Measurements from ENCODE around the gene ATP11A.
"Not testable (repeated sequence)": the region's sequence is repeated elsewhere in the genome, so short reads cannot be mapped to it uniquely, and the experiment has no call there.

Gene ATP11A

DNA sequence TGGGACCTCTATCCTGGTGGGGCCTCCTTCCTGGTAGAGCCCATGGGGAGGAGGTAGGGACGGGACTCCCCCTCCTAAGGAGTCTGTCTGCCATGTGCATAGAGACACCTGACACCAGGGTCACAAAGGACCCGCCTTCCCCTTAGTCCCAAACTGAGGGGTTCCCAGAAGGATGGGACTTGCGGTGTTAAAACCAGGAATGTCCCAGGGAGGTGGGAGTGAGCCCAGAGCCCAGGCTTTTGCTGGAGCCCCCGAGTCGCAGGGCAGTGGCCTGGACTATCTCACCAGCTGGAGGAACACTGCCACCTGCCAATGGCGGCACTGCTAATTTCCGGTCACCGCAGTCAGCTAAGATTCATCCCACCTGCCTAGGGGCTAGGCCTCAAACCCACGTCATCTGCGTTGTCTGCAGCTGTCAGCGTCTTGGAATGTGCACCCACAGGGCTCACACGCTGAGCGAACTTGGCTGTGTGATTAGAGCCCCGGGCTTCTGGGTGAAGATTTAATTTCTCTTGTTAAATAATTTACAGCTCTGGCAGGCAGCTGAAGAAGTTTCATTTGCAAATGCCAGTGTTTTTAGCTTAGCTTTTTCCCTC is 31.9 kb upstream of the ATP11A start:
- Histone ChIP-seq H3K36me3 (ENCODE audit: insufficient read depth, low read length) (no peaks in the 10 kb centered on the region), H3K9ac (ENCODE audit: low read depth, low read length) (no peak overlapping the region), H3K4me1 (ENCODE audit: insufficient read depth, low read length) (peaks cover 7% of the 10 kb centered on the region; the same call in 1 of the 2 replicates), H3K9me3 (ENCODE audit: control insufficient read depth, insufficient read depth, low read length) (no peaks in the 10 kb centered on the region)

DNA sequence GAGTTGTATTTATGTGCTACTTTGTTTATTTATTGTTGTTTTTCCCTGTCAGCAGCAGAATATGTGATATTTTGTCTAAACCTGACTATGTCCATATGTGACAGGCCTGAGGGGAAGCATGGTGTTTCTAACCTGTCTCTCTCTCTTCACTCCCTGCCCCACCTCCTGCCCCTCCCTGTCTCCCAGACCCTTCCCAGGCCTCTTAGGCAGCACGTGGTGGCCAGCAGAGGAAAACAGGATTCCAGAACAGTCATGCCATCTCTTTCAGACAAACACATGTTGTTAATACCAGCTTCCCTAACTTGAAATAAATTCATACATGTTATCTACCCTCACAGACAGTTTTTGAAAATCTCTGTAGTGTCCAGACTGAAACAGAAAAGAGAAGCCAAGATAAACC is 31.0 kb upstream of the ATP11A start:
- Histone ChIP-seq H3K9me3 (ENCODE audit: control insufficient read depth, insufficient read depth, low read length) (no peaks in the 10 kb centered on the region), H3K36me3 (ENCODE audit: insufficient read depth, low read length) (no peaks in the 10 kb centered on the region), H3K9ac (ENCODE audit: low read depth, low read length) (no peak overlapping the region), H3K4me1 (ENCODE audit: insufficient read depth, low read length) (peaks cover 7% of the 10 kb centered on the region; the same call in 1 of the 2 replicates)

DNA sequence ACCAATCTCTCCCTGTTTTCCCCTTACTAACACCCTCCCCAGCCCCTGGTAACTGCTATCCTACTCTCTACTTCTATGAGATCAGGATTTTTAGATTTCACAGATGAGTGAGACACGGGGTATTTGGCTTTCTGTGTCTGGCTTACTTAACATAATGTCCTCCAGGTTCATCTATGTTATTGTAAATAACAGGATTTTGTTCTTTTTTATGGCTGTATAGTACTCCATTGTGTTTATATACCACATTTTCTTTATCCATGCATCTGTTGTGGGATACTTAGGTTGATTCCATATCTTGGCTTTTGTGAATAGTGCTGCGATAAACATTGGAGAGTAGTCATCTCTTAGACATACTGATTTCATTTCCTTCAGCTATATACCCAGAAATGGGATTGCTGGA is 28.5 kb upstream of the ATP11A start:
- no peaks in the 10 kb centered on the region for H3K9me3 ChIP-seq (ENCODE audit: control insufficient read depth, insufficient read depth, low read length)
- H3K36me3 ChIP-seq (ENCODE audit: insufficient read depth, low read length) = no peaks in the 10 kb centered on the region
- H3K4me1 ChIP-seq (ENCODE audit: insufficient read depth, low read length) = peaks cover 7% of the 10 kb centered on the region; the same call in 1 of the 2 replicates
- H3K9ac ChIP-seq (ENCODE audit: low read depth, low read length) = no peak overlapping the region

DNA sequence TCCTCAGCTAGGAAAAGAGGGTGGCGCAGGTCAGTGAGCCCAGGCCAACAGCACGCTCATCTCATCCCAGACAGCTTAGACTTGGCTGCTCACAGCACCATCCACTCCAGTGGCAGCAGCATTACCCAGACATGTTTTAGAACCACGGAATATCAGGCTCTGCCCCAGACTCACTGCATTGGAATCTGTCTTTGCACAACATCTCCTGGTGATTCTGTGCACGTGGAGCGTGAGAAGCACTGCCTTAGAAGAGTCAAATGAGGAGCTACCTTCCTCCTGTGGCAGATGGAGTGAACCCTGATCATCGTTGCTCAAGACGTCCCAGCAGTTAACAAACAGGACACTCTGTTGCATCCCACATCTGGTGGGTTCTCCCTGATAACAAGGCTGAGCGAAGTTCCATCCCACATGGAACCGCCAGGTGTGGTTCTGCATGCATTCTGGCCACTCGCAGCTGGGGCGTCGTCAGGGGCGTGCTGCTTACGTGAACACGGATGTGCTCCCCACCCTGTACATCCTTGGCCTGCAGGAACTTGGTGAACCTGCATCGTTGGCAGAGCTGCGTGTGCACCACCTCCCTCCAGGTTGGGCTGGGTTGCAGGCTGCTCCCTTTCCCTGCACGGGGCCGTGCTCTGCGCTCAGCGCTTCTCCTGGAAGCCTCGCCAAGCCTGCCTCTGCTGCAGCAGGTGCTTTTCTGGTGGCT is 25.2 kb upstream of the ATP11A start:
- Histone ChIP-seq H3K4me1 (ENCODE audit: insufficient read depth, low read length) (no peaks in the 10 kb centered on the region), H3K36me3 (ENCODE audit: insufficient read depth, low read length) (no peaks in the 10 kb centered on the region), H3K9me3 (ENCODE audit: control insufficient read depth, insufficient read depth, low read length) (no peaks in the 10 kb centered on the region), H3K9ac (ENCODE audit: low read depth, low read length) (no peak overlapping the region)

DNA sequence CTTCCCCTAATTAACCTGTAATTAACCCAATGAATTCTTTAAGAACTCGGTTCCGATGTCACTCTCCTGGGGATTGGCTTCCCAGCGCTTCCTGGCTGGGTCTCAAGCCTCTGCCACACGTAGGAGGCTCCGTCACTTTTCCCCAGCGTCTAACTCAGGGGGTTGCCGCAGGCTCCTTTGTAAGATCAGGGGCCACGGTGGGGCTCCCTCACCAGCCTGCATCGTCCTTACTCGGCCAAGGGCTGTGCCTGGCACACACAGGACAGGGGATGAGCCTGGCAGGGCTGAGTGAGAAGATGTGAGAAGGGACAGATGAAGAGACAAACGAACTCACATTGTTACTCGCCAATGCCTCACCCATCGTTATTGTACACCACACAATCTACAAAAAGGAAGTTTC is 20.9 kb upstream of the ATP11A start:
- Histone ChIP-seq H3K36me3 (ENCODE audit: insufficient read depth, low read length) (no peaks in the 10 kb centered on the region), H3K4me1 (ENCODE audit: insufficient read depth, low read length) (peaks cover 5% of the 10 kb centered on the region), H3K9ac (ENCODE audit: low read depth, low read length) (no peak overlapping the region), H3K9me3 (ENCODE audit: control insufficient read depth, insufficient read depth, low read length) (no peaks in the 10 kb centered on the region)

DNA sequence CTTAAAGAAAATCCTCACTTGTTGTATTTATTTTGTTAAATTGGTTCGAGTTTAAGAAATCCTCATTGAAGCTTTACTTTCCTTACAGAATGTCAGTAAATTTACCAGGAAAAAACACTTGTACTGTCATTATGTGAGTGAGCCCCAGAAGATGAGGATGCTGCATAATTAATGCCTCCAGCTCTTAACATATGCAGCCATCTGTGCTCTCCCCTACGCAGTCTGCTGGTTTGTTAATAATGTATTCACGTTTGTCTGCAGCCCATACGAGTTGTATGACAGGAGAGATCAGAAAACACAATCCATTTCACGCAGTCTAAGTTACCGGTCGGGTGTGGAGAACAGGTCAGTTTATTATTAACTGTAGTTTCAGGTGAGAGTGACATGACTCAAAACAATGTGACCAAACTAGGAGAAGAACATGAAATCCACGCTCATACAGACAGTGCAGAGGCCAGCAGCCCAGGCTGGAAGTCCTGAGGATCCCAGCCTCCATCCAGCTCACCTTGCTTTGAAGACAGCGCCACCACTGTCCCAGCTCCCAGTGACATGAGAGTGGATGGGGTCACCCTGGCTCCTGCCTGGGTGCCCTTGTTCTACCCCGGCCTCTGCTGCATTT is 19.8 kb upstream of the ATP11A start:
- H3K9ac ChIP-seq (ENCODE audit: low read depth, low read length) = no peak overlapping the region
- peaks cover 13% of the 10 kb centered on the region for H3K4me1 ChIP-seq (ENCODE audit: insufficient read depth, low read length)
- no peaks in the 10 kb centered on the region for H3K9me3 ChIP-seq (ENCODE audit: control insufficient read depth, insufficient read depth, low read length)
- H3K36me3 ChIP-seq (ENCODE audit: insufficient read depth, low read length) = no peaks in the 10 kb centered on the region

DNA sequence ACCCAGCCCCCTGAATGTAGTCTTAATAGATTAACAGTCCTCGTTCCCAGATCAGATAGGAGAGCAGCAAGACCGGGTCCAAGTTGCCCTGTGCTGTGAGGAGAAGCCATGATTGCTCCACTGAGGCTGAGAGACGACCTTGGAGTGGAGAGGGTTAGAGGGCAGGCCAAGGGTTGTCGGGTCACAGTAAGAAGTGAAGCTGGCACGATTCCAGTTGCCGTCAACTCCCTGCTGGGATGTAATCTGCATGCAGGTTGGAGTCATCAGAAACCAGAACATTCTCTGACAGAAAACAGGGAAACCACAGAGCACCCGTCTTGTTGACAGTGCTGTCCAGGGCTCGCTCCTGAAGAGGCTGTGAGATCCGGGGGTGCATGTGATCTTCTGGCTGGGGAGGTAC is 19.0 kb upstream of the ATP11A start:
- Histone ChIP-seq H3K9me3 (ENCODE audit: control insufficient read depth, insufficient read depth, low read length) (no peaks in the 10 kb centered on the region), H3K36me3 (ENCODE audit: insufficient read depth, low read length) (no peaks in the 10 kb centered on the region), H3K9ac (ENCODE audit: low read depth, low read length) (no peak overlapping the region), H3K4me1 (ENCODE audit: insufficient read depth, low read length) (peaks cover 13% of the 10 kb centered on the region)

DNA sequence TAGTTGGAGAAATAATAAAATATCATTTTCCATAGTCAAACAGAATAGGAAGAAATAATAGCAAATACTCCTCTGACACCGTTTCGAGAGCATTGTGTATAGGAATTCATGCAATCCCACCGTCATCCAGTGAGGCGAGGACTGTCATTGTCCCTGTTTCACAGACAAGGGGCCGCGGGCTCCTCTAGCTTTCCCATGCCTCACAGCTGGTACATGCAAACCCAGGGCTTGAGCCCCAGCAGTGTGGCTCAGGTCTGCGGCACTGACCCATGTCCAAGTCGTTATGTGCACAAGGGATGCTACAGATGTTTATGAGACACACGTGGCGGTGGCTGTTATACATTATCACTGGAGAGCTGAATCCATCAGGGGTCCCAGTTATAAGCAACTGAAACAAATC is 18.5 kb upstream of the ATP11A start:
- Histone ChIP-seq H3K9me3 (ENCODE audit: control insufficient read depth, insufficient read depth, low read length) (no peaks in the 10 kb centered on the region), H3K4me1 (ENCODE audit: insufficient read depth, low read length) (peaks cover 13% of the 10 kb centered on the region), H3K9ac (ENCODE audit: low read depth, low read length) (no peak overlapping the region), H3K36me3 (ENCODE audit: insufficient read depth, low read length) (no peaks in the 10 kb centered on the region)

DNA sequence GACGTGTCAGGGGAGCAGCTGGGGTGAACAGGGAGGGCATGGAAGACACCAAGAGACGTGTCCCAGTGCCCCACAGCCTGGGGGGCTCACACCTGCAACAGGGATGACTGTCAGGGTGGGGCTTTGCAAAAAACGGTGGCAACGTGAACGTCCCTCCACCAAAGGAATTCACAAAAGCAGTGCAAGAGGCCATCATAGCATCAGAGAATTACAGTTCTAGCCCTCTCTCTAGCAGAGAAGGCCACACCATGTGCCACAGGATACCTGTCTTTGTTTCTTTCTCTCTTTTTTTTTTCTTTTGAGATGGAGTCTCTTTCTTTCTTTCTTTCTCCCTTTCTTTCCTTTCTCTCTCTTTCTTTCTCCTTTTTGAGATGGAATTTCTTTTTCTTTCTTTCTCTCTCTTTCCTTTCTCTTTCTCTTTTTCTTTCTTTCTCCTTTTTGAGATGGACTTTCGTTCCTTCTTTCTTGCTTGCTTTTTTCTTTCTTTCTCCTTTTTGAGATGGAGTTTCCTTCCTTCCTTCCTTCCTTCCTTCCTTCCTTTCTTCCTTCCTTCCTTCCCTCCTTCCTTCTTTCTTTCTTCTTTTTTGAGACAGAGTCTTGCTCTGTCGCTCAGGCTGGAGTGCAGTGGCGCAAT is 17.1 kb upstream of the ATP11A start:
- Histone ChIP-seq H3K9me3 (ENCODE audit: control insufficient read depth, insufficient read depth, low read length) (no peaks in the 10 kb centered on the region), H3K9ac (ENCODE audit: low read depth, low read length) (no peak overlapping the region), H3K36me3 (ENCODE audit: insufficient read depth, low read length) (no peaks in the 10 kb centered on the region), H3K4me1 (ENCODE audit: insufficient read depth, low read length) (peaks cover 13% of the 10 kb centered on the region)

DNA sequence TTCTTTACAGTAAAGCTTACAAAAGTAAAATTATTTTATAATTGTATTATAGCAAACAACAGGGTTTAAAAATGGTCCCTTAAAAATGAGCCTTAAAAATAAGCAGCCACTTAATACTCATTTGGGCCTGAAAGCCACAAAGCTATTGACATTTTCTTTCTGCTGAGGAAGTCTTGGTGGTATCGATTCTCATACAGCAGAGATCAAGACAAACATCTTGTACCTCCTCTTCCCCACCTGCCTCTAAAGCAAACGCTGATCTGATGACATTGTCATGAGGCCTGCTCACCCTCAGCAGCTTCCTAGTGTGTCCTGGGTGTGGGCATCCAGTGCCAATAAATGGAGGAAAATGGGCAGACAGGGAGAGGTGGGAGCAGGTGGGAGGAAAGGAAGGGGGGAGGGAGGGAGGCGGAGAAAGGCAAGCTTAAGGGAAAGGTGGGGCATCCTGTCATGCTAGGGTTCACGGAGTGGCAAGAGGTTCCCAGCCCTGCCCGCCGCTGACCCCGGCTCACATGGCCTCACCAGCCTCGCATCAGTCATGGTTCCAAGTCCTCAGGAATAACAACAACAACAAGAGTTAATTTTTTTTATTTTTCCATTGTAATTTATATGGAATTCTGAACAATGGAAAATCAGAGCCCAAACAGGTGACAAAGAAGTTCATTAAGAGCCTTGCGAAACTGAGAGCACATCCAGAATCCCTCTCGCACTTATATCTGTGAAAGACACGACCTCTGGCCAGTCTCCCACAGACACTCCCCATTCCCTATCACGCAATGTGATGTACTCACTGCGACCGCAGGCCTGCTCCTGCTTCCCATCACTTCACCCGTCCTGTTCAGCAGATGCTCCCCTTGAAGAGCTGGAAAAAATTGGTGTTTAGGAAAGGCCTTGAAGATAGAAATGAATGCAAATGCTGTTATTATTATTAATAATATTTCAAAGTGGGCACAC is 15.1 kb upstream of the ATP11A start:
- peaks cover 13% of the 10 kb centered on the region for H3K4me1 ChIP-seq (ENCODE audit: insufficient read depth, low read length)
- no peaks in the 10 kb centered on the region for H3K36me3 ChIP-seq (ENCODE audit: insufficient read depth, low read length)
- peaks cover 4% of the 10 kb centered on the region for H3K9me3 ChIP-seq (ENCODE audit: control insufficient read depth, insufficient read depth, low read length)
- H3K9ac ChIP-seq (ENCODE audit: low read depth, low read length) = no peak overlapping the region

DNA sequence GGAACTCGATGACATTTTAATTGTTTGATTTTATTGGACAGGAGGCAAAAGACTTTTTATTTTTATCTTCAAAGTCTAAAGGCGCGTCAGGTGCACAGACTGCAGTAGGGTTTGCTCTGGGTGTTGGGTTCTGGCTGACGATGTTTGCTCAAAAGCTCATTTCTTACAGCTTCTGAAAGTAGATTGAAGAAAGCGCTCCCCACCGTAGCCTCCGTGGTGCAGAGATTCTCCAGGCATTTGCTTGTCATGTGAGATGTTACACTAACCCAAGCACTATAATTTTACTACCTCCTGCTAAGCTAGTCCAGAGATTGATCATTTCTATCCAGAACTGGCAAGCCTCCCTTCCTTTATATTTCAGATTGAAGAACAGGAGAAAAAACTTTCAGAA is 14.5 kb upstream of the ATP11A start:
- Histone ChIP-seq H3K4me1 (ENCODE audit: insufficient read depth, low read length) (peaks cover 13% of the 10 kb centered on the region), H3K9ac (ENCODE audit: low read depth, low read length) (no peak overlapping the region), H3K36me3 (ENCODE audit: insufficient read depth, low read length) (no peaks in the 10 kb centered on the region)

DNA sequence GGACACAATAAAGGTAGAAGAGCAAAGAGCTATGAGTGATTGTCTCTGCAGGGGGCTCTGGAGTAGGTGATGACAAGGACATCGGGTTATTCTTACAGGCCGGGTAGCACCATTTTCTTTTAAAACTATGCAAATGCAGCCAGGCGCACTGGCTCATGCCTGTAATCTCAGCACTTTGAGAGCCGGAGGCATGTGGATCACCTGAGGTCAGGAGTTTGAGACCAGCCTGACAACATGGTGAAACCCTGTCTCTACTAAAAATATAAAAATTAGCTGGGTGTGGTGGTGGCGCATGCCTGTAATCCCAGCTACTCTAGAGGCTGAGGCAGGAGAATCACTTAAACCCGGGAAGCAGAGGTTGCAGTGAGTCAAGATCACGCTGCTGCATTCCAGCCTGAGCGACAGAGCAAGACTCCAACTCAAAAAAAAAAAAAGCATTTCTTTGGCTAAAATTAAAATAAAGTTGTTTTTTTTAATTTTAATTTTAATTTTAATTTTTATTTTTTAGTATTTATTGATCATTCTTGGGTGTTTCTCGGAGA is 12.3 kb upstream of the ATP11A start:
- not testable (repeated sequence) for H3K9me3 ChIP-seq (ENCODE audit: control insufficient read depth, insufficient read depth, low read length); H3K9ac ChIP-seq (ENCODE audit: low read depth, low read length); H3K36me3 ChIP-seq (ENCODE audit: insufficient read depth, low read length)
- H3K4me1 ChIP-seq (ENCODE audit: insufficient read depth, low read length) = peaks cover 13% of the 10 kb centered on the region

More for the DNA sequence above, 14.5 kb upstream of the ATP11A start:
- H3K9me3 ChIP-seq (ENCODE audit: control insufficient read depth, insufficient read depth, low read length) = peaks cover 4% of the 10 kb centered on the region

DNA sequence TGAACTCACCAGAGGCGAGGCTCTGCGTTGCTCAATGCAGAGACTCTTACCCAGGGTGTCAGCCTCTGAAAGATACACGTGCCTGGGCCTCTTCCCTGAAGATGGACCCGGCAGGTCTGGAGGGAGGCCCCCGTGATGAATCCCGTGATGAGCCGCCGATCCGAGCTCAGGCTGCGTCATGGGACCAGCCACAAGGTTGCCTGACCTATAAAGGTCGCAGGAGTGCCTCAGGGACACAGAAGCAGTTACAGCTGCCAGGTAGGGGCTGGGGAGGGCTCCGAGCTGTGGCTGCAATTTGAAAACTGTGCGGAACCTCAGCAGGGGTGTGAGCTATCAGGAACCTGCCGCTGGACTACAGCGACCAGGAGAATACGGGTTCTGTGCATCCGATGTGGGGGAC is 10.5 kb upstream of the ATP11A start:
- Histone ChIP-seq H3K36me3 (ENCODE audit: insufficient read depth, low read length) (no peaks in the 10 kb centered on the region), H3K4me1 (ENCODE audit: insufficient read depth, low read length) (0 out of 2 replicates have a peak, but pooled peaks cover 5% of the 10 kb centered on the region), H3K9me3 (ENCODE audit: control insufficient read depth, insufficient read depth, low read length) (peaks cover 4% of the 10 kb centered on the region), H3K9ac (ENCODE audit: low read depth, low read length) (no peak overlapping the region)

Data from ES-I3 (cell line).